Measurements from ENCODE around the gene SMOC2. TPM values are rescaled to one million over a fixed set of nuclear protein-coding genes. Genes with fewer than 3 reads are reported as not detected.
A peak's percentile ranks its signal among the peaks of the same experiment; 100 is the strongest.

Gene SMOC2
- total and polyA plus RNA-seq, 4 donors: 1.3 to 6.4 (median 4.6) TPM

DNA sequence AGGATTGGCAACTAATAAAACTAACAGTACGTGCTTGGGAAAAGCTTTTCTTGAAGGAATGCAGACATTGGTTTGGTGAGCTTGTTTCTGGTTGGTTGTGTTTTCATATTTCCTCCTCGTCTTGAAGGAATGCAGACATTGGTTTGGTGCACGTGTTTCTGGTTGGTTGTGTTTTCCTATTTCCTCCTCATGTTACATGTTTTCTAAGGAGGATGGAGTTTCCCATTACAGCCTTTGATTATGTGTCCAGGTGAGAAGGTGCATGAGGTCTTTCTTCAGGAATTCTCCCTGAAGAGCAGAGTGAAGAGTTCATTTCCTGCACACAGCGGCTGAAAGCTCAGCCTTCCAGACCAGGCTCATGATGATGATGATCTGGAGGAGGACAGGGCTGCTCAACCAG, 190.6 kb downstream of the SMOC2 start:
- no peak for DNase-seq
- H3K27ac ChIP-seq (ENCODE audit: low read depth in 1 of 2, low read length in 1 of 2): no peak overlapping the region

DNA sequence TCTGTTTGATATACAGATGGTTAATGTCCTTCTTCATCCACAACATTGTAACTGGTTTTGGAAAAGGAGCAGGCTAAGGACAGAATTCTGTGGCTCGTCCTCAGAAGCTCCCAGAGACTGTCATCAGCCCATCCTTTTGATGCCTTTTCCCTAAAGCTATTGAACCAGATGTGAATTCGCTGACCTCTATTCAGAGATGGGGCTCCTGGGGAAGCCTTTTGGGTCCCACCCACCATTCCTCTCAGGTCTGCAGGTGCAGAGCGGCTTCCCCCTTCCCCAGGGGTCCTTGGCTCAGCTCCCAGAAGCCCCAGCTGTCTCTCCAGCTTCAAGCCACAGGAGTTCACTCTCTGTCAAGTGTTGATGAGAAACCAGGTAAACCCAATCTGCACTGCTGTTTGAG, 191.7 kb downstream of the SMOC2 start:
- ATAC-seq (ENCODE audit: insufficient read depth, low FRiP score): no peak
- TF ChIP-seq, protein P1, sequence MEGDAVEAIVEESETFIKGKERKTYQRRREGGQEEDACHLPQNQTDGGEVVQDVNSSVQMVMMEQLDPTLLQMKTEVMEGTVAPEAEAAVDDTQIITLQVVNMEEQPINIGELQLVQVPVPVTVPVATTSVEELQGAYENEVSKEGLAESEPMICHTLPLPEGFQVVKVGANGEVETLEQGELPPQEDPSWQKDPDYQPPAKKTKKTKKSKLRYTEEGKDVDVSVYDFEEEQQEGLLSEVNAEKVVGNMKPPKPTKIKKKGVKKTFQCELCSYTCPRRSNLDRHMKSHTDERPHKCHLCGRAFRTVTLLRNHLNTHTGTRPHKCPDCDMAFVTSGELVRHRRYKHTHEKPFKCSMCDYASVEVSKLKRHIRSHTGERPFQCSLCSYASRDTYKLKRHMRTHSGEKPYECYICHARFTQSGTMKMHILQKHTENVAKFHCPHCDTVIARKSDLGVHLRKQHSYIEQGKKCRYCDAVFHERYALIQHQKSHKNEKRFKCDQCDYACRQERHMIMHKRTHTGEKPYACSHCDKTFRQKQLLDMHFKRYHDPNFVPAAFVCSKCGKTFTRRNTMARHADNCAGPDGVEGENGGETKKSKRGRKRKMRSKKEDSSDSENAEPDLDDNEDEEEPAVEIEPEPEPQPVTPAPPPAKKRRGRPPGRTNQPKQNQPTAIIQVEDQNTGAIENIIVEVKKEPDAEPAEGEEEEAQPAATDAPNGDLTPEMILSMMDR (IDR thresholded peaks at IDR 0.05; ENCODE audit: control extremely low read depth, extremely low read depth): no peak
- peaks cover 0 to 2% (median 0%) of the 10 kb centered on the region in 5 donors for H3K4me1 ChIP-seq (ENCODE audit: control insufficient read depth in 5 of 5, insufficient read depth in 5 of 5, low read length in 5 of 5)
- peaks cover 0 to 11% (median 6%) of the 10 kb centered on the region in 3 donors for H3K27me3 ChIP-seq (ENCODE audit: control insufficient read depth in 3 of 3, insufficient read depth in 3 of 3, low read length in 2 of 3)
- H3K27ac ChIP-seq (ENCODE audit: low read depth in 1 of 2, low read length in 1 of 2): no peak overlapping the region
- H3K9me3 ChIP-seq (ENCODE audit: control insufficient read depth in 4 of 4, insufficient read depth in 3 of 4, low read length in 3 of 4): peaks cover 0 to 1% (median 0%) of the 10 kb centered on the region in 4 donors
- DNase-seq: no peak
- H3K9ac ChIP-seq (ENCODE audit: insufficient read depth in 1 of 2, low read length in 2 of 2): no peak overlapping the region
- H3K36me3 ChIP-seq (ENCODE audit: control insufficient read depth in 4 of 4, insufficient read depth in 4 of 4, low read length in 4 of 4): no peaks in the 10 kb centered on the region
- no peak overlapping the region for H3K4me3 ChIP-seq
- WGBS, 2 donors: 78 to 82% methylated on average over 3 of the region's 3 CpGs

More for the DNA sequence above, 190.6 kb downstream of the SMOC2 start:
- WGBS, 2 donors: 74 to 79% methylated on average over 4 of the region's 4 CpGs
- Histone ChIP-seq H3K9me3 (ENCODE audit: control insufficient read depth in 4 of 4, insufficient read depth in 3 of 4, low read length in 3 of 4) (peaks cover 0 to 1% (median 0%) of the 10 kb centered on the region in 4 donors), H3K27me3 (ENCODE audit: control insufficient read depth in 3 of 3, insufficient read depth in 3 of 3, low read length in 2 of 3) (peaks cover 0 to 11% (median 2%) of the 10 kb centered on the region in 3 donors), H3K36me3 (ENCODE audit: control insufficient read depth in 4 of 4, insufficient read depth in 4 of 4, low read length in 4 of 4) (no peaks in the 10 kb centered on the region), H3K4me1 (ENCODE audit: control insufficient read depth in 5 of 5, insufficient read depth in 5 of 5, low read length in 5 of 5) (peaks cover 0 to 2% (median 0%) of the 10 kb centered on the region in 5 donors), H3K4me3 (no peak overlapping the region), H3K9ac (ENCODE audit: insufficient read depth in 1 of 2, low read length in 2 of 2) (no peak overlapping the region)
- TF ChIP-seq, protein P1 (IDR thresholded peaks at IDR 0.05; ENCODE audit: control extremely low read depth, extremely low read depth): no peak
- ATAC-seq (ENCODE audit: insufficient read depth, low FRiP score): no peak

DNA sequence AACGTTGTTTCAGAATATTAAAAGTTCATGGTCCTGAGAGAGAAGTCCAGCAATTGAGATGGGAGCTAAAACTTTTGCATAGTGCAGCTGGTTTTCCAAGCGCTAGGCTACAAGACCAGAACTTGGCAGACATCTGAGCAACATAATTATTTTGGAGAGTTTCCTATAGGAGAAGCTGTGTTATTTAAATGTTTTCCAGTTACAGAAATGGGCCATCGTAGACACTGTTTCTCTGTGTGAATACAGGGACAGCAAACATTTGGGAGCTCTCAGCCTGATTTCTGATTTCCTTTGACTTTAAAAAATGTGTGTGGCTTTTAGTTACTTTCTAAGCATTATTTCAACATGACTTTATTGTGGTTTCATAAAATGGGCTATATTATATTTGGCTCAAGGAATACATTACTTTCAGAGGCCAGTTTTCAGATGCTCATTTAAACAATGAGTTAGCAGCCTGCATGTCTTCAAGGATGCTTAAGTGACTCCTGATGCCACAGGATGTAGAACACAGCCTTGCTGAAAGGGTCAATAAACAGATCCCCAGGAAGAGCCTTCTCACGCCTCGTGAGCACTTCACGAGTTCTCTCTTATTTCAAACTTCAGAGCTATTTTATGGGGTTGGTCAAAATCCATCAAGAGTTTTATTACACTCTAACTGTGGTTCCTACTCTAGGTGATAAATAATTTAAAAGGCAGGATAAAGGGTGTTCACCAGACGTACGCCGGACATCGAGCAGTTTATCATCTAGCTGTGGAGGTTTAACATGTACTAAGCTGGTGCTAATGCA, 193.8 kb downstream of the SMOC2 start:
- peaks cover 0 to 12% (median 0%) of the 10 kb centered on the region in 5 donors for H3K4me1 ChIP-seq (ENCODE audit: control insufficient read depth in 5 of 5, insufficient read depth in 5 of 5, low read length in 5 of 5)
- ATAC-seq (ENCODE audit: insufficient read depth, low FRiP score) (no peak), DNase-seq (peak in 2 of 3 donors; percentile 66 to 77)
- H3K27ac ChIP-seq (ENCODE audit: low read depth in 1 of 2, low read length in 1 of 2): no peak overlapping the region
- TF ChIP-seq, protein P1 (IDR thresholded peaks at IDR 0.05; ENCODE audit: control extremely low read depth, extremely low read depth): no peak
- no peak overlapping the region for H3K4me3 ChIP-seq
- no peaks in the 10 kb centered on the region for H3K36me3 ChIP-seq (ENCODE audit: control insufficient read depth in 4 of 4, insufficient read depth in 4 of 4, low read length in 4 of 4)
- 59 to 65% methylated on average over 10 of the region's 10 CpGs for WGBS, 2 donors
- H3K27me3 ChIP-seq (ENCODE audit: control insufficient read depth in 3 of 3, insufficient read depth in 3 of 3, low read length in 2 of 3): peaks cover 0 to 8% (median 6%) of the 10 kb centered on the region in 3 donors
- H3K9ac ChIP-seq (ENCODE audit: insufficient read depth in 1 of 2, low read length in 2 of 2): no peak overlapping the region
- peaks cover 0 to 1% (median 0%) of the 10 kb centered on the region in 4 donors for H3K9me3 ChIP-seq (ENCODE audit: control insufficient read depth in 4 of 4, insufficient read depth in 3 of 4, low read length in 3 of 4)

Data from lung (tissue), 12 donors.